Mesenchymal stem cell (in vitro differentiated cells and primary cell): ENCODE measurements around the gene MAPK12.
A peak's percentile ranks its signal among the peaks of the same experiment; 100 is the strongest.

ENCODE experiments used
- DNase-seq: peaks from one replicate; pipeline ENCODE4 v3.0.0-alpha.2; 2013
- H2AFZ ChIP-seq: one replicate; pipeline ENCODE4 v1.6.1; 2013; ENCODE audit warnings: low read depth, mild to moderate bottlenecking, control low read depth, inconsistent platforms, low read length, moderate library complexity
- H2AK5ac ChIP-seq: 2 replicates; pipeline ENCODE4 v1.6.1; 2013; ENCODE audit warnings: low read length, moderate library complexity, mild to moderate bottlenecking, inconsistent platforms; ENCODE audit not compliant: severe bottlenecking
- H2BK120ac ChIP-seq: one replicate; pipeline ENCODE4 v1.6.1; 2013; ENCODE audit warnings: low read depth, mild to moderate bottlenecking, inconsistent platforms, low read length, moderate library complexity
- H2BK12ac ChIP-seq, 2 experiments: one replicate each; pipeline ENCODE4 v1.6.1; 2013; ENCODE audit warnings: inconsistent platforms in 2 of 2, low read length in 2 of 2, mild to moderate bottlenecking in 2 of 2, moderate library complexity in 2 of 2, control low read depth in 1 of 2
- H2BK15ac ChIP-seq: one replicate; pipeline ENCODE4 v1.6.1; 2013; ENCODE audit warnings: mild to moderate bottlenecking, low read depth, inconsistent platforms; ENCODE audit not compliant: poor library complexity, severe bottlenecking
- H2BK5ac ChIP-seq: 2 replicates; pipeline ENCODE4 v1.6.1; 2013; ENCODE audit warnings: low read depth, mild to moderate bottlenecking, low read length, control low read depth, inconsistent platforms; ENCODE audit not compliant: poor library complexity, severe bottlenecking
- H3K14ac ChIP-seq, 2 experiments: one replicate each; pipeline ENCODE4 v1.6.1; 2013; ENCODE audit warnings: inconsistent platforms in 2 of 2, low read length in 2 of 2, control low read depth in 1 of 2, mild to moderate bottlenecking in 1 of 2, moderate library complexity in 1 of 2
- H3K18ac ChIP-seq, 2 experiments: one replicate each; pipeline ENCODE4 v1.6.1; 2013; ENCODE audit warnings: inconsistent platforms in 2 of 2, low read length in 2 of 2, control low read depth in 1 of 2, low read depth in 1 of 2, mild to moderate bottlenecking in 1 of 2
- H3K23ac ChIP-seq, 2 experiments: one replicate each; pipeline ENCODE4 v1.6.1; 2013; ENCODE audit warnings: inconsistent platforms in 2 of 2, low read length in 2 of 2, mild to moderate bottlenecking in 2 of 2, moderate library complexity in 2 of 2, control low read depth in 1 of 2
- H3K27ac ChIP-seq: 2 replicates; pipeline ENCODE4 v1.5.1; 2013; ENCODE audit warnings: mild to moderate bottlenecking, moderate library complexity, low read length, control low read depth, inconsistent platforms; ENCODE audit not compliant: poor library complexity, severe bottlenecking
- H3K27me3 ChIP-seq, 2 experiments: 2 replicates each; pipeline versions ENCODE4 v1.6.1 to v1.7.0; 2013; ENCODE audit warnings: low read length in 2 of 2, mild to moderate bottlenecking in 2 of 2, moderate library complexity in 2 of 2, control low read depth in 1 of 2, inconsistent platforms in 1 of 2; ENCODE audit not compliant: control insufficient read depth in 1 of 2, insufficient read depth in 1 of 2
- H3K36me3 ChIP-seq, 2 experiments: 2 replicates each; pipeline versions ENCODE4 v1.6.1 to v1.7.0; 2013; ENCODE audit warnings: low read length in 2 of 2, control low read depth in 1 of 2, inconsistent platforms in 1 of 2, low read depth in 1 of 2, mild to moderate bottlenecking in 1 of 2; ENCODE audit not compliant: insufficient read depth in 2 of 2, control insufficient read depth in 1 of 2
- H3K4ac ChIP-seq, 2 experiments: one replicate each; pipeline ENCODE4 v1.6.1; 2013; ENCODE audit warnings: inconsistent platforms in 2 of 2, low read length in 2 of 2, mild to moderate bottlenecking in 2 of 2, moderate library complexity in 2 of 2, control low read depth in 1 of 2, low read depth in 1 of 2
- H3K4me1 ChIP-seq: 2 replicates; pipeline ENCODE4 v1.6.1; 2013; ENCODE audit warnings: low read depth, low read length, control low read depth; ENCODE audit not compliant: control insufficient read depth, insufficient read depth
- H3K4me2 ChIP-seq: 2 replicates; pipeline ENCODE4 v1.6.1; 2013; ENCODE audit warnings: low read length, mild to moderate bottlenecking, inconsistent platforms; ENCODE audit not compliant: poor library complexity, severe bottlenecking
- H3K4me3 ChIP-seq, 2 experiments: 2 replicates each; pipeline versions ENCODE4 v1.5.1 to v1.7.0; 2013; ENCODE audit warnings: low read length in 2 of 2, mild to moderate bottlenecking in 2 of 2, control low read depth in 1 of 2, low read depth in 1 of 2; ENCODE audit not compliant: insufficient read depth in 1 of 2
- H3K79me1 ChIP-seq: replicated peaks from 2 replicates; pipeline ENCODE4 v1.6.1; 2013; ENCODE audit warnings: mild to moderate bottlenecking, control low read depth, low read length, inconsistent platforms; ENCODE audit not compliant: poor library complexity, severe bottlenecking
- H3K9ac ChIP-seq: 2 replicates; pipeline ENCODE4 v1.7.0; 2013; ENCODE audit warnings: mild to moderate bottlenecking, low read length, moderate library complexity
- H3K9me3 ChIP-seq: 2 replicates; pipeline ENCODE4 v1.7.0; 2013; ENCODE audit warnings: mild to moderate bottlenecking, low read length; ENCODE audit not compliant: control insufficient read depth
- H4K8ac ChIP-seq: one replicate; pipeline ENCODE4 v1.6.1; 2013; ENCODE audit warnings: inconsistent platforms, mild to moderate bottlenecking, low read length, moderate library complexity
- H4K91ac ChIP-seq: one replicate; pipeline ENCODE4 v1.6.1; 2013; ENCODE audit warnings: mild to moderate bottlenecking, low read length, inconsistent platforms
- WGBS: methylation state at CpG from one replicate; pipeline ENCODE4 v1.1.7; 2013; ENCODE audit warnings: mixed read lengths; 5-methylcytosine and 5-hydroxymethylcytosine counted together

Gene MAPK12

GRCh38 chr22:50248196-50249081, 13.0 kb downstream of the MAPK12 start:
- no peaks in the 10 kb centered on the region for H3K27me3 ChIP-seq
- no peak overlapping the region for H3K4me3 ChIP-seq
- H2BK5ac ChIP-seq = no peak overlapping the region
- H2BK12ac ChIP-seq = no peak overlapping the region
- no peak overlapping the region for H2AFZ ChIP-seq
- no peak overlapping the region for H2BK15ac ChIP-seq
- DNase-seq = no peak
- H3K9me3 ChIP-seq = no peaks in the 10 kb centered on the region
- H3K36me3 ChIP-seq = peaks cover 26 to 62% of the 10 kb centered on the region in 2 experiments
- 96% methylated on average over 27 of the region's 29 CpGs for WGBS
- H3K9ac ChIP-seq = peak overlapping the region; percentile 41
- no peak overlapping the region for H3K27ac ChIP-seq
- H4K8ac ChIP-seq = no peak overlapping the region
- no peak overlapping the region for H3K18ac ChIP-seq
- no peak overlapping the region for H2BK120ac ChIP-seq
- no peak overlapping the region for H2AK5ac ChIP-seq
- no peak overlapping the region for H3K14ac ChIP-seq
- H4K91ac ChIP-seq = no peak overlapping the region
- H3K4me2 ChIP-seq = no peak overlapping the region
- H3K79me1 ChIP-seq = peaks cover 38% of the 10 kb centered on the region
- no peak overlapping the region for H3K4ac ChIP-seq
- H3K23ac ChIP-seq = no peak overlapping the region
- peaks cover 50% of the 10 kb centered on the region for H3K4me1 ChIP-seq

GRCh38 chr22:50247748-50248147, 13.7 kb downstream of the MAPK12 start:
- Histone ChIP-seq H3K23ac (no peak overlapping the region), H4K91ac (peak overlapping the region; percentile 37), H3K4me3 (no peak overlapping the region), H2BK5ac (no peak overlapping the region), H4K8ac (peak overlapping the region; percentile 22), H3K36me3 (peaks cover 26 to 55% of the 10 kb centered on the region in 2 experiments), H2BK12ac (peak overlapping the region in 1 of 2 experiments; percentile 1), H3K27ac (no peak overlapping the region), H2AFZ (no peak overlapping the region), H3K9me3 (no peaks in the 10 kb centered on the region), H2BK120ac (no peak overlapping the region), H3K4ac (no peak overlapping the region), H2BK15ac (no peak overlapping the region), H3K9ac (peak overlapping the region; percentile 41), H2AK5ac (no peak overlapping the region), H3K4me2 (no peak overlapping the region), H3K18ac (no peak overlapping the region), H3K27me3 (no peaks in the 10 kb centered on the region), H3K4me1 (peaks cover 54% of the 10 kb centered on the region), H3K79me1 (peaks cover 38% of the 10 kb centered on the region), H3K14ac (no peak overlapping the region)
- 72% methylated on average over 16 of the region's 16 CpGs for WGBS
- DNase-seq = peak; percentile 72

- peak overlapping the region; percentile 34 for H4K91ac ChIP-seq
- H3K23ac ChIP-seq = no peak overlapping the region
- H3K36me3 ChIP-seq = peaks cover 26 to 51% of the 10 kb centered on the region in 2 experiments
- 95% methylated on average over 20 of the region's 20 CpGs for WGBS
- H4K8ac ChIP-seq = peak overlapping the region; percentile 1
- H3K4me1 ChIP-seq = peaks cover 51% of the 10 kb centered on the region
- H2AFZ ChIP-seq = no peak overlapping the region
- H3K27ac ChIP-seq = no peak overlapping the region
- no peak overlapping the region for H3K4ac ChIP-seq
- H2BK5ac ChIP-seq = no peak overlapping the region
- no peak overlapping the region for H3K18ac ChIP-seq
- H3K14ac ChIP-seq = no peak overlapping the region
- H3K4me2 ChIP-seq = no peak overlapping the region
- H3K9me3 ChIP-seq = no peaks in the 10 kb centered on the region
- no peak overlapping the region for H2BK120ac ChIP-seq
- H3K9ac ChIP-seq = no peak overlapping the region
- H3K79me1 ChIP-seq = peaks cover 38% of the 10 kb centered on the region
- no peak overlapping the region for H2BK12ac ChIP-seq
- no peaks in the 10 kb centered on the region for H3K27me3 ChIP-seq
- no peak overlapping the region for H2BK15ac ChIP-seq
- H3K4me3 ChIP-seq = peak overlapping the region in 1 of 2 experiments; percentile 92
- no peak for DNase-seq
- H2AK5ac ChIP-seq = no peak overlapping the region
These were observed 15.0 kb downstream of the MAPK12 start for GRCh38 chr22:50246242-50247175.
